SK-N-MC (cell line): ENCODE data around the gene KIAA1217.

Experiments used
- EZH2 ChIP-seq: fragments of 200-600 bp; sonication (generic); IDR thresholded peaks from one replicate; pipeline ENCODE4 v1.6.1; 2017; ENCODE audit warnings: antibody characterized with exemption
- FOXP2 ChIP-seq: optimal IDR thresholded peaks from 2 replicates; pipeline ENCODE3; 2011; ENCODE audit warnings: mild to moderate bottlenecking, moderate library complexity; ENCODE audit not compliant: insufficient read depth; ENCODE audit errors: extremely low read length, control extremely low read depth
- POLR2AphosphoS5 ChIP-seq: IDR thresholded peaks from 2 replicates; pipeline ENCODE4 v1.6.1; 2012; ENCODE audit warnings: mild to moderate bottlenecking, low read depth, low read length, borderline replicate concordance

DNA sequence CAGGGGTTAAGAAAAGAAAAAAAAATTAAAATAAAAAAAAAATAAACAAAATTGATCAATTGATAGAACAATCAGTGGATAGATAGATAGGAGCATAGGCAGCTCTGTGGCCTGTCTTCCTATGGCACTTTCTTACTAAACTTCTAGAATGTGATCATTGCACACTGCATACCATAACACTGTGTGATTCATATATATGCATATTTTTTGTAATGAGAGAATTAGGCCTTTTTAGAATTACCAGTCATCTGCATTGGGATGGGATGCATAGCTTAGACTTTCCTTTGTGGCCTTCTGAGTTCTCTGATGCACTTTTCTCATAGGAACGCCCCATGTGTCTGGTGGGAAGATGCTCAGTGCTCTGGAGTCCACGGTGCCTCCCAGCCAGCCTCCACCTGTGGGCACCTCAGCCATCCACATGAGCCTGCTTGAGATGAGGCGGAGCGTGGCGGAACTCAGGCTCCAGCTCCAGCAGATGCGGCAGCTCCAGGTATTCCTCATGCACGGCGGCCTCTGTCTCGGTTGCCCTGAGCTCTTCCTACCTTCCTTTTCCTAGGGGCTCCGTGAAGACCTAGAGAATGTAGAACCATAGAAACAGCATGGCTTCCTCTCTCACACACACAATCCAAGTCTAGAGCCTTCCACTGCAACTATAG is 292.2 kb downstream of the KIAA1217 start:
- no peak for TF ChIP-seq EZH2
- TF ChIP-seq POLR2AphosphoS5, result no peak
- no peak for TF ChIP-seq FOXP2
